GM21447 (cell line): Measurements from ENCODE around the gene NR3C1.

Source experiments
- ATAC-seq: cut with Tn5 transposase; IDR thresholded peaks from one replicate; pipeline ENCODE4 v1.9.1; 2021; ENCODE audit not compliant: unreplicated experiment

The NR3C1 gene

GRCh38 chr5:143271431-143271830 is 132.1 kb downstream of the NR3C1 start:
- ATAC-seq, result no peak

DNA sequence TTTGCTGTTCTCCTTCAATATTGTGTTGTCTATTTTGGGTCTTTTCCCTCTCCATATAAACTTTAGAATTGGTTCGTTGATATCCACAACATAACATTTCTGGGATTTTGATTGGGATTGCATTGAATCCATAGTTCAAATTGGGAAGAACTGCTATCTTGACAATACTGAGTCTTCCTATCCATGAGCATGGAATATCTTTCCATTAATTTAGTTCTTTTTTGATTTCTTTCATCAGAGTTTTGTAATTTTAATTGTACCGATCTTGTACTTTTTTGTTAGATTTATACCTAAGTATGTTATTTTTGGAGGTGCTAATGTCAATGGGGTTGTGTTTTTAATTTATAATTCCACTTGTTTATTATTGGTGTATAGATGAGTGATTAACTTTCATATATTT is 135.1 kb downstream of the NR3C1 start:
- no peak for ATAC-seq

DNA sequence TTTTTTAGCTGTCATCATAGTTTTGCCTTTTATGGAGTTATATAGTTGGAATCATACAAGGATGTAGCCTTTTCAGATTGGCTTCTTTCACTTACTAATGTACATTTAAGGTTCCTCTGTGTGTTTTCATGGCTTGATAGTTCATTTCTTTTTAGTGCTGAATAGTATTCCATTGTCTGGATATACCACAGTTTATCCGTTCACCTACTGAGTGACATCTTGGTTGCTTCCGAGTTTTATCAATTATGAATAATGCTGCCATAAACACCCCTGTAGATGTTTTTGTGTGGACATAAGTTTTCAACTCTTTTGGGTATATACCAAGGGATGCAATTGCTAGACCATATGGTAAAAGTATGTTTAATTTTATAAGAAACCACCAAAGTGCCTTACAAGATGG is 136.3 kb downstream of the NR3C1 start:
- no peak for ATAC-seq

DNA sequence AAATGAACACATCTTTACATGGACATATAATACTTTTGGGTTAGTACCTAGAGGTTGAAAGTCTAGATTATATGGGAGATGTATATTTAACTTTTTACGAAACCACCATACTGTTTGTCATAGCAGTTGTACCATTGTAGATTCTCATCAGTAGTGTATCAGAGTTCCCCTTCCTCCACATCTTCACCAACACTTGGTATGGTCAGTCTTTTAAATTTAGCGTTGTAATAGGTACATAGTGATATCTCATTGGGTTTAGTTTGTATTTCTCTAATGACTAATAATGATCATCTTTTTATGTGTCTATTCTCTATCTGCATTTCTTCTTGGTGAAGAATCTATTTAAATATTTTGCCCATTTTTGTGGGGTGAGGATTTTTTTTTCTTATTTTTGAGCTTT is 137.5 kb downstream of the NR3C1 start:
- no peak for ATAC-seq

DNA sequence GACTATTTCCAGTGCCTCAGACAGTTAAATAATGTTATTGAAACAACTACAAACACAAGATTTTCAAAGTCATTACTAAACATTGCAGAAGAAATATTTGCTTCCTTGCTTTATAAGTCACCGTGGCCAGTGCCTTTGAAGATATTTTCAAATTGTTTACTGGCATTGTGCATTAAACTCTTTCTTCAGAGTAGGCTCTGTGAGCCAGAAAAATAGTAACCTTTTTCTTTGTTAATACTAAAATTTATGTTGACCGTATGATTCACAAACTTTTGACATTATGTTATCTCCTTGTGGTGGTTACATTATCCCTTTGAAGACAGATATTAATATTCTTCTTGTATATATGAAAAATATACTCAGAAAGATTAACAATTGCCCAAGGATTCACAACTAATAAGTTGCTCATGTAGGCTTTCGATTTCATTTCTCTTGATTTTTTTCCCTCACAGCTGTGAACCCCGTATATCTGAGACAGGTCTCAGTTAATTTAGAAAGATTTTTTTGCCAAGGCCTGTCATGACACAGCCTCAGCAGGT is 140.1 kb downstream of the NR3C1 start:
- ATAC-seq, result no peak

- ATAC-seq, result peak; percentile 85
Observed at GRCh38 chr5:143262393-143263174, 140.9 kb downstream of the NR3C1 start.

DNA sequence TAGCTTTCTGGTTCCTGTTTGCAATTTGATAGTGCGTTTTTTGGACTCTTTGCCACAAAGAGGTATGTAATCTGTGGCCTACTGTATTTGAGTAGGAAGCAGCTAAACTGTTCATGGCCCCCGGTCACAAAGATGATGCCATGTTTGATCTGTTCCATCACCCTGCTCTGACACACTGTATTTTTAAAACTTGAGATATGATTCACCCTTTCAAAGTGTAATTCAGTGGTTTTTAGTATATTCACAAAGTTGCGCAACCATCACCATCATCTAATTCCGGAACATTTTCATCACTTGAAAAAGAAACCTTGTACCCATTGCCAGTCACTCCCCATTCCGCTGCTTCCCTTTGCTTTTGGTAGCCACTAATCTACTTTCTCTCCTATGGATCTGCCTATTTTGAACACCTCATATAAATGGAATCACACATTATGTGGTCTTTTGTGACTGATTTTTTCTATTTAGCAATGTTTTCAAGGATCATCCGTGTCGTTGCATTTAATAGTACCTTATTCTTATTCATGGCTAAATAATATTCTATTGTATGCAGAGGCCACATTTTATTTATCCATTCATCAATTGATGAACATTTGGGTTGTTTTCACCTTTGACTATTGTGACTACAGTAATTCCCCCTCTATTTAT is 141.6 kb downstream of the NR3C1 start:
- no peak for ATAC-seq

GRCh38 chr5:143259254-143259605 is 144.3 kb downstream of the NR3C1 start:
- no peak for ATAC-seq

DNA sequence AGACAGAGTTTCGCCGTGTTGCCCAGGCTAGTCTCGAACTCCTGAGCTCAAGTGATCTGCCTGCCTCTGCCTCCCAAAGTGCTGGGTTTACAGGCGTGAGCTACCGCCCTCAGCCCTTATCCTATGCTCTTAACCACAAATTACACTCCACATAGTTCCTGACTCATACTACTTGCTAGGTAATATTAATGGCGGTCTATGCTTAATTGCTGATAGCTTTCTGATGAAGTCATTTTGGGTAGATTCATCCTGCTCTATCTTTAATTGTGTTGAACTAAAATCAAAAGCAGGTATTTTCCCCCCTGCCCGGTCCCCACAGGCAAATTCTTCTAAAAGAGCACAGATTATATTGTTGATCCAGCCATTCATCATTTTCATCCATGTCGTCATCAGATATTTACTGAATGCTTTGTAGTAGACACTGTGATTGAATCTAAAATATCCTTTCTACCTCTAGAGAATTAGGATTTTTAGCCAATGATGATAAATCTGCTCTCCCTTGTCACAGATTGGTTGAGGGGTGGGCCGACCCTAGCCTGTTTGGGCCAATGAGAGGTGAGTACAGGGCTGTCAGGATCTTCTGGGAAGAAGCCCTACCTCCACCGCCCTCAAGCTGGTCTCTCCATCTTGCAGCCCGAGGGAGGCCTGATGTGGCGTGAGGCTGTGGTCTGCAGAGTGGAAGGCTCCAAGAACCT is 144.8 kb downstream of the NR3C1 start:
- no peak for ATAC-seq

DNA sequence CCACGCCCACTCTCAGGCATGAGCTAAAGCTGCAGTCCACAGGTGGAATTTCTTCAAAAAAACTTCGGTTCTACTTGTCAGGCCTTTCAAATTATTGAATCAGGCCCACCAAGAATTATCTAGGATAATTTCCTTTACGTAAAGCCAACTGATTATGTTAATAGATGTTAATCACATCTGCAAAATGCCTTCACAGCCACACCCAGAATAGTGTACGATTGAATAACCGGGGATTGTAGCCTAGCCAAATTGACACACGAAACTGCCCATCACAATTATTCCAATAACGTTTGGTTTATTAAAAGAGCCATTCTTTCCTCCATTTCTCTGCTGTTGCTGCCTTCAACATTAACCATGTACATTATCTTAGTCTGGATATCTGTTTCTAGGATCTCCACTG is 148.7 kb downstream of the NR3C1 start:
- ATAC-seq, result no peak

DNA sequence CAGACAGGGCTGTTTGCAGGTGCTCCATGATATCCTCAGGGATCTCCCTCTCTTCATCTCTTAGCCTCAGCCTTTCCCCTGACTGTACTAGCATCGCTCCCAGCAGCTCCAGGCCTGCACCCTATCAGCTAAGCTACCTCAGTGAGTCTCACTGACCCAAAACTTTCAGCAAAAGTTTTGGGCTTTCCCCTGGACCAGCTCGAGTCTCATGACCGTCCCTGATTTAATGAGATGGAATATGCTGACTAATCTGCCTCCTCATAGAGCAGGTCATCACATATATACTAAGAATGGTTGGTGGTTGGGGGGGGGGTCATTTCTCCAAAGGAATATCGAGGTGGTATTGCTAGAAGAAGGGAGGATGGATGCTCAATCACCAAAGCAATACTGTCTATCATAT is 151.5 kb downstream of the NR3C1 start:
- no peak for ATAC-seq

DNA sequence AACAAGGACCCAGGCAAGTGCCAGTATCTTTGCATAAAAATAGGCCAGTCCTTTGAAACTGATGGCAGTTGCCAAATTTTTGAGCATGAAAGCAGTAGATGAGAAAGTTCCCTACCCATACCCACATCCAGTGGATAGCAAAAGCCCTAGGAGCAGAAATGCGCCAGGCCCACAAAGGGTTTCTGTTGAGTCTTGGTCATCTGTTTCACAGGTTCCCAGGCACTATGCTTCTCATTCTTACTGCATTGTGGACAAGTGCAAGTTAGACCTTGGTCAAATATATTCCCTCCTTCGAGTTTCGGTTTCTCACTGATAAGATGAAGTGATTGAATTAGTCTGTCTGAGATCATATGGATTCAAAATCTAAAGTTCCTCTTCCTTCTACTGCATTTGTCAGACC is 152.3 kb downstream of the NR3C1 start:
- ATAC-seq, result no peak

DNA sequence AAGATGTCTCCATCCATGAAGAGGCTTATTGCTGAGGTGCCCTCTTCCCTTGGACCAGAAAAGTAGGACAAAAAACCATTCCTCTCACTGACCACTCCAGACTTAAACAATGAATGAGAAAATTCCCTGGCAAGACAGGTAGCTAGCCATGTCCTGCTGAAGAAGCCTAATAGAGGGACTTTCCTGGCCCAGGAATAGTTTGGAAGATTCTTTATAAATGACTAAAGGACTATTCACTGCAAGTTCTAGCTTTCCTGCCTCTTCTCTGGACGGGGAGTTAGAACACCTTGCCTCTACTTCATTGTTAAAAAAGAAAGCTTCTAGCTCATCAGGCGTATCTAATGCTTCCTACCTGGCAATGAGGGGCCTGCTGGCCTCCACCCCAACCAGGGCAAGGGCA is 153.6 kb downstream of the NR3C1 start:
- ATAC-seq, result no peak

- no peak for ATAC-seq
Observed at GRCh38 chr5:143248822-143249579, 154.5 kb downstream of the NR3C1 start.

GRCh38 chr5:143248391-143248790 is 155.1 kb downstream of the NR3C1 start:
- ATAC-seq, result no peak

DNA sequence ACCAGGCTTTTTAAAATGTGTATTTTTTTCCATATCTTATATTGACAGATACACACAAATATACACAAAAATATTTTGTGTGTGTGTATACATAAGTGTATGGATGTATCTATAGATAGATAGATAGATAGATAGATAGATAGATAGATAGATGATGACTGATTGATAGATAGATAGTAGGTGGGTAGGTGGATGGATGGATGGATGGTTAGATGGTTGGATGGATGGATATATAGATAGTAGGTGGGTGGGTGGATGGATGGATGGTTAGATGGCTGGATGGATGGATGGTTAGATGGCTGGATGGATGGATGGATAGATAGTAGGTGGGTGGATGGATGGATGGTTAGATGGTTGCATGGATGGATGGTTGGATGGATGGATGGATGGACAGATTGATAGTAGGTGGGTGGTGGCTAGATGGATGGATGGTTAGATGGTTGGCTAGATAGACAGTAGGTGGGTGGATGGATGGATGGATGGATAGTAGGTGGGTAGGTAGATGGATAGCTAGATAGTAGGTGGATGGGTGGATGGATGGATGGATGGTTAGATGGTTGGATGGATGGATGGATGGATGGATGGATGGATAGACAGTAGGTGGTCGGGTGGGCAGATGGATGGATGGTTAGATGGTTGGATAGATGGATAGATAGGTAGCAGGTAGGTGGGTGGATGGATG is 156.2 kb downstream of the NR3C1 start:
- ATAC-seq, result no peak

GRCh38 chr5:143245929-143246561 is 157.4 kb downstream of the NR3C1 start:
- no peak for ATAC-seq

- no peak for ATAC-seq
Observed at GRCh38 chr5:143244990-143245389, 158.5 kb downstream of the NR3C1 start.

DNA sequence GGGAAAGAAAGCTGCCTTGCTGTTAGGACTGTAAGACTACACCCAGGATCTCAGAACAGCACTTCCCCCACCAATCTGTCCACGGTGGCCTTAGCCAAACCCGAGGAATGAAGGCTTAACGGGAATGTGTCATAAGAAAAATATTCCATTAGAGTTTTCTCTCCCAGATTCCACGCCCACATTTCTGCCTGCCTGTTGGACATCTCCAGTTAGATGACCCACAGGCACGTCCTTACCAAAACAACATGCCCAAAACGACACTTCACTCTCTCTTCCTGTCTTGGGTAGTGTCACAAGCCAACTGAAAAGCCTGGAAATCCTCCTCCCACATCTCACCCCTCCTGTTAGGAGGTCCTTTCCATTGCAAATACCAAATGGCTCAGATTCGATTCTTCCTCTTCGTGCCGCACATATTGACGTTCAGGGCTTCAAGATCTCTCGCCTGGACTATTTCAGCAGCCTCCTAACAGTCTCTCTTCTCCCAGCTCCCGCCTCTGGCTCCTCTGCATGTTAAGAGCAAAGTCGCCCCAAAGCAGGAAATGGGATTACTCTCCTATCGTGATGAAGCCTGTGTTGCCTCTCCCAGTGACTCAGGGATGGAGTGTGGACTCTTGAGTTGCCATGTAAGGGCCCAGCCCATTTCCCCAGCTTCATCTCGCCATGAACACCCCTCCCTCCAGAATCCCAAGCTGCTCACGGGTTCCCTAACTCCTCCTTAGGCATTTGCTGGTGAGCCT is 159.3 kb downstream of the NR3C1 start:
- ATAC-seq, result no peak

DNA sequence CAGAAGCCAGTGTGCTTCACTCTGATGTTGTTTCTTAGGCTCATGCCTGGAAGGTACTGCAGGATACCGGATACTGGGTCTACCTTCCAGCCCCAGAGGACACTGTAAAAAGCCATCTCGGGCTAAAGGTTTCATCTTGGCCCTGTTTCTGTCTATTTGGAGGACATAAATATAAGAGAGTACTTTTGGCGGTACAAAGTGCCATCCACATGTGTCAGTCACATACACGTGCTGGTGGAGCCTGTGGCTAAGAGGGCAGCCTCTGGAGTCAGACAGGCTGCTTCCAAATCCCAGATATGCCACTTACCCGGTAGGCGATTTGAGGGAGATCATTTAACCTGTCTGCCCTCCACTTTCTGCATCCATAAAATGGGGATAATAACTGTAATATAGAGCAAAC is 160.4 kb downstream of the NR3C1 start:
- ATAC-seq, result no peak
